A549 (cell line): ENCODE data around the gene TRIP6. TPM values are rescaled to one million over a fixed set of nuclear protein-coding genes. Genes with fewer than 3 reads are reported as not detected.

ENCODE experiments used
- BCL3 ChIP-seq: fragments of >200 bp; sonication (Bioruptor Twin); formaldehyde crosslinking; IDR thresholded peaks from 3 replicates; pipeline ENCODE4 v1.6.1; 2016
- CBX8 ChIP-seq: fragments of 200-600 bp; sonication (generic); IDR thresholded peaks from 2 replicates; pipeline ENCODE4 v1.6.1; 2016
- CEBPB ChIP-seq, 2 experiments: fragments of >200 bp in 1 of 2; sonication (Bioruptor Twin) in 1 of 2; formaldehyde crosslinking in 1 of 2; IDR thresholded peaks; 2 replicates each; pipeline ENCODE4 v1.6.1; 2012 to 2016
- EHF ChIP-seq: fragments of 250-450 bp; sonication (Bioruptor Pico); IDR thresholded peaks from 2 replicates; pipeline ENCODE4 v1.5.0; 2020; ENCODE audit warnings: mild to moderate bottlenecking
- FOSL2 ChIP-seq, 2 experiments: fragments of 450-650 bp in 1 of 2; fragments of >200 bp in 1 of 2; sonication (Bioruptor Twin) in 1 of 2; formaldehyde crosslinking; IDR thresholded peaks; 2 replicates each; pipeline versions ENCODE4 v1.5.0 to v1.6.1; 2016 to 2020; ENCODE audit warnings: mild to moderate bottlenecking in 1 of 2, moderate library complexity in 1 of 2
- FOXS1 ChIP-seq: fragments of 250-450 bp; sonication (Bioruptor Pico); IDR thresholded peaks from 2 replicates; pipeline ENCODE4 v1.5.0; 2020; ENCODE audit warnings: mild to moderate bottlenecking, moderate library complexity
- HES2 ChIP-seq: fragments of >200 bp; sonication (Bioruptor Twin); formaldehyde crosslinking; IDR thresholded peaks from 2 replicates; pipeline ENCODE4 v1.6.1; 2016
- HEYL ChIP-seq: fragments of 250-450 bp; sonication (Bioruptor Pico); IDR thresholded peaks from 2 replicates; pipeline ENCODE4 v1.8.0; 2021; ENCODE audit warnings: mild to moderate bottlenecking, moderate library complexity
- HMGXB4 ChIP-seq: fragments of 250-450 bp; sonication (Bioruptor Pico); IDR thresholded peaks from 2 replicates; pipeline ENCODE4 v1.5.0; 2021; ENCODE audit warnings: mild to moderate bottlenecking, moderate library complexity, borderline replicate concordance
- HOXB13 ChIP-seq: fragments of 250-450 bp; sonication (Bioruptor Pico); IDR thresholded peaks from 2 replicates; pipeline ENCODE4 v1.5.0; 2020; ENCODE audit warnings: low read depth, mild to moderate bottlenecking, moderate library complexity
- HOXB5 ChIP-seq: fragments of 250-450 bp; sonication (Bioruptor Pico); IDR thresholded peaks from 2 replicates; pipeline ENCODE4 v1.5.0; 2020; ENCODE audit warnings: mild to moderate bottlenecking, moderate library complexity
- KDM1A ChIP-seq: fragments of 200-600 bp; sonication (generic); IDR thresholded peaks from 2 replicates; pipeline ENCODE4 v1.6.1; 2016; ENCODE audit warnings: low read depth, mild to moderate bottlenecking
- KDM5A ChIP-seq: fragments of 200-600 bp; sonication (generic); IDR thresholded peaks from 2 replicates; pipeline ENCODE4 v1.6.1; 2016; ENCODE audit warnings: antibody characterized with exemption, mild to moderate bottlenecking
- MAX ChIP-seq: IDR thresholded peaks from 2 replicates; pipeline ENCODE4 v1.6.1; 2012
- NPAS2 ChIP-seq: fragments of 250-450 bp; sonication (Bioruptor Pico); IDR thresholded peaks from 2 replicates; pipeline ENCODE4 v1.8.0; 2022; ENCODE audit warnings: mild to moderate bottlenecking, moderate library complexity, borderline replicate concordance
- POLR2AphosphoS2 ChIP-seq: conservative IDR thresholded peaks from 2 replicates; pipeline ENCODE4 v1.6.1; 2012; ENCODE audit warnings: low read length, improper control_type of control experiment, inconsistent platforms
- RAD21 ChIP-seq, 2 experiments: fragments of >200 bp in 1 of 2; sonication (Bioruptor Twin) in 1 of 2; formaldehyde crosslinking in 1 of 2; IDR thresholded peaks in 1 of 2; conservative IDR thresholded peaks in 1 of 2; 2 replicates in 1 of 2; 3 replicates in 1 of 2; pipeline ENCODE4 v1.6.1; 2012 to 2018; ENCODE audit warnings: inconsistent platforms in 1 of 2
- RARB ChIP-seq: fragments of 250-450 bp; sonication (Bioruptor Pico); IDR thresholded peaks from 2 replicates; pipeline ENCODE4 v1.8.0; 2021; ENCODE audit warnings: mild to moderate bottlenecking, moderate library complexity
- RFX5 ChIP-seq: fragments of 450-650 bp; IDR thresholded peaks from 2 replicates; pipeline ENCODE4 v1.7.1; 2014; ENCODE audit warnings: antibody characterized with exemption, mild to moderate bottlenecking, moderate library complexity
- RNF2 ChIP-seq: fragments of 200-600 bp; sonication (generic); IDR thresholded peaks from 2 replicates; pipeline ENCODE4 v1.6.1; 2016; ENCODE audit warnings: low read depth, mild to moderate bottlenecking, antibody characterized with exemption, moderate library complexity, borderline replicate concordance
- SMC3 ChIP-seq: fragments of >200 bp; sonication (Bioruptor Twin); formaldehyde crosslinking; IDR thresholded peaks from 3 replicates; pipeline ENCODE4 v1.6.1; 2018; ENCODE audit warnings: inconsistent platforms
- SREBF2 ChIP-seq: fragments of 450-650 bp; IDR thresholded peaks from 2 replicates; pipeline ENCODE4 v1.6.1; 2014; ENCODE audit warnings: mild to moderate bottlenecking, moderate library complexity
- TFCP2L1 ChIP-seq: fragments of 250-450 bp; sonication (Bioruptor Pico); IDR thresholded peaks from 2 replicates; pipeline ENCODE4 v1.5.0; 2021; ENCODE audit warnings: mild to moderate bottlenecking
- USF2 ChIP-seq: fragments of 450-650 bp; IDR thresholded peaks from 2 replicates; pipeline ENCODE4 v1.6.1; 2014; ENCODE audit warnings: antibody characterized with exemption
- ZC3H11A ChIP-seq: fragments of 450-650 bp; IDR thresholded peaks from 2 replicates; pipeline ENCODE4 v1.6.1; 2014; ENCODE audit warnings: antibody characterized with exemption, mild to moderate bottlenecking
- ZFP36 ChIP-seq: fragments of 450-650 bp; IDR thresholded peaks from 2 replicates; pipeline ENCODE4 v1.6.1; 2014; ENCODE audit warnings: borderline replicate concordance; ENCODE audit not compliant: partially characterized antibody
- polyA plus RNA-seq, 4 experiments: library from polyadenylated mRNA; depleted of rRNA in 3 of 4; stranded (reverse); fragments of >200 nt; fragmentation: RNase III in 1 of 4; extraction: RNeasy Plus Mini Kit Qiagen cat#74134 plus additional on column Dnase treatment in 1 of 4; gene quantifications; 2 replicates in 3 of 4; 3 replicates in 1 of 4; pipeline ENCODE4 v1.2.3, GENCODE V29; 2011 to 2017

The TRIP6 gene
- polyA plus RNA-seq, 2 of the 4 experiments (the other 2 are of a cell fraction) = 18.0 to 38.5 TPM

GRCh38 chr7:100874577-100875355 is 7.6 kb downstream of the TRIP6 start, which contains the start of gene SRRT (continued):
- no peak for TF ChIP-seq USF2
- no peak for TF ChIP-seq RARB (CRISPR knock-in tag)
- no peak for TF ChIP-seq RAD21 (conservative IDR thresholded peaks at IDR 0.05 in 1 of 2, IDR thresholded peaks at IDR 0.05 in 1 of 2)
- peak; percentile 93 for TF ChIP-seq MAX
- no peak; a peak in 1 of 4 replicates for TF ChIP-seq CEBPB (IDR thresholded peaks at IDR 0.05)
- TF ChIP-seq HES2 = no peak
- no peak for TF ChIP-seq RNF2
- TF ChIP-seq BCL3 = peak; percentile 84; the same call in 2 of the 3 replicates
- peak; percentile 51; the same call in 1 of the 2 replicates for TF ChIP-seq FOXS1 (CRISPR knock-in tag)
- no peak for TF ChIP-seq FOSL2 (IDR thresholded peaks at IDR 0.05)
- no peak for TF ChIP-seq FOSL2 (CRISPR knock-in tag; IDR thresholded peaks at IDR 0.05)
- TF ChIP-seq POLR2AphosphoS2 = no peak
- TF ChIP-seq EHF (CRISPR knock-in tag) = no peak
- TF ChIP-seq KDM1A = no peak
- no peak for TF ChIP-seq CBX8
- TF ChIP-seq SREBF2 = no peak
- no peak for TF ChIP-seq SMC3
- TF ChIP-seq RFX5 = no peak
- no peak for TF ChIP-seq ZC3H11A
- peak; percentile 27; the same call in 1 of the 2 replicates for TF ChIP-seq KDM5A
- no peak for TF ChIP-seq HEYL (CRISPR knock-in tag)
- peak; percentile 60; the same call in 1 of the 2 replicates for TF ChIP-seq HMGXB4 (CRISPR knock-in tag)
- peak; percentile 88; the same call in 1 of the 2 replicates for TF ChIP-seq HOXB13 (CRISPR knock-in tag)
- TF ChIP-seq TFCP2L1 (CRISPR knock-in tag) = no peak
- peak; percentile 68 for TF ChIP-seq HOXB5
- TF ChIP-seq NPAS2 (CRISPR knock-in tag) = no peak
- no peak for TF ChIP-seq ZFP36
